HG02571 (cell line): ENCODE data around the gene GSDME.
"Not testable (repeated sequence)": the region's sequence is repeated elsewhere in the genome, so short reads cannot be mapped to it uniquely, and the experiment has no call there.

Source experiments
- ATAC-seq: cut with Tn5 transposase; IDR thresholded peaks from one replicate; pipeline ENCODE4 v1.9.1; 2021; ENCODE audit warnings: mild to moderate bottlenecking, moderate library complexity; ENCODE audit not compliant: unreplicated experiment

GSDME gene

DNA sequence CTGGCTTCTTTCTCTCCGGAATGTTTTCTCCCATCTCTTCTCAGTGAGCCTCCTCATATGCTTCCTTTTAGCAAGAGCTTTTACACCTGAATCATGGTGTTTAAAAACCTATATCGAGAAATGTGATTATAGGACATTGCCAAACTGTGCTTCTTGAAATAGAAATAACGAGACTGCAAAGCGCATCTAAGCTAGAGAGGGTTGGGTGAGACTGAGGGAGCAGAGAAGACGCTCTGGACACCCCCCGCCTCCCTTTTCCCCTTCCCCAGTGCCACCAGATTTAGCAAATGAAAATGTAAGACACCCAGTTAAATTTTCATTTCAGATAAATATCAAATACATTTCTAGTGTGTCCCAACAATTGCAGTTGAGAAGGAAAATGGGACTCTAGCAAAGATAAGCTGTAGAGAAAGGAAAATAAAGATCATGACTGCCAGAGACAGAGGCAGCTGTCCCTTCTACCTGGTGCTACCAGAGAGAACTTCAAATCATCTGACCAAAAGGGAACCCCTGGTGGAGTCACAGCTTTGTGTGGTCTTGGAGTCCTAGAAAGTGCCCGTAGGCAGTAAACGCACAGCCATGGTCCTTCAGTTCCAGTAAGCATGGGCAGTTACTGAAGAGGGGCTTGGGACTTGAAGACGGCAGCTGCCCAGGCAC is 14.6 kb downstream of the GSDME start:
- no peak for ATAC-seq

DNA sequence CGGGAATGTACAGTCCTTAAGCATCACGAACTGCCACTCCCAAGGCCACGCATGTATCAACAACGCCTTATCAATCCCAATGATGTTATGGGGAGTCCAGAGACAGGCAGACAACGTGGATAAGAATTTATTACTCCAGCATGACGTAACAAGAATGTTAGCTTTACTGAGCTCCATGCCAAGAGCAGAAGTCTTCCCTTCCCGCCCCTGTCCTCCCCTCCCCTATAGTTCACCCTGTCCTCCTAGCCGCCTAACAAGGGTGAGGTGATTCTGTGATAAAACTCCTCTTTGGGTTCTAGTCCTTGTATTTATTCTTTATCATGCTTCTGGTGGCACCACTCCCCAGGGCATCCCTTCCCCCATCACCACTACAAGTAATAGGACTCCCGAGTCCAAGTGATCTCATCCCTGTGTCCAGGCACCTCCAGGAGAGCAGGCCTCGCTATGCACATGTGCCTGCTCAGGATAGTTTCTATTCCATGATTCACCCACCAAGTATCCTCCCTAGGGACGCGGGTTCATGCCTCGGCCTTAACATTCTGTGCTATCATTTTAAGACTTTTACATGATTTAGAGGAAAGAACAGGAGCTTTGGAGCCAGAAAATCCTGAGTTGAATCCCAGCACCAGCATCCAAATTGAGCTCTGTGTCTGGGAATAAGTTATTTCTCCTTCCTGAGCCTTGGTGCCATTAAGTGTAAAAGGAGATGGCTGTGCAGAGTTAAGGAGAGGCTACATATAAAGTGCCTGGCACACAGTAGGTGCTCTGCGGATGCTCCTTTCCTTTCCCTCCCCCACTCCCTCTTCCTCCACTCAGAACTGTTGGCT is 15.4 kb downstream of the GSDME start:
- no peak for ATAC-seq

DNA sequence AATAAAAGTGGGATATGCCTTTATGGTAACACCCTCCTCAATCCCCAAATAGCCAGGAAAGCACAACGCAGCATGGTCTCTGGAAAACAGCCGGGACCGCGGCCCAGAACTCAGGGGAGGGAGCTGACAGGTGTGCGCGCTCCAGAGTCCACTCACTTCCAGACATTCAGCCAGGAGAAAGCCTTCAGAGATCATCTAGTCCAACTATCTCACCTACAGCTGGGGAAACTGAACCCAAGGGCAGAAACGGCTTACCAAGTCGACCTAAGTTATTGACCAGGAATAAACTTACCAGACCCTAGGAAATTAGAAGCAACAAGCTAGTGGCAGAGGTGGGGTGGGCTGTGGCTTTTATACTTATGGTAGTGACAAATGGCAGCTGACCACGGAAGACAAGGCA is 16.4 kb downstream of the GSDME start:
- no peak for ATAC-seq

DNA sequence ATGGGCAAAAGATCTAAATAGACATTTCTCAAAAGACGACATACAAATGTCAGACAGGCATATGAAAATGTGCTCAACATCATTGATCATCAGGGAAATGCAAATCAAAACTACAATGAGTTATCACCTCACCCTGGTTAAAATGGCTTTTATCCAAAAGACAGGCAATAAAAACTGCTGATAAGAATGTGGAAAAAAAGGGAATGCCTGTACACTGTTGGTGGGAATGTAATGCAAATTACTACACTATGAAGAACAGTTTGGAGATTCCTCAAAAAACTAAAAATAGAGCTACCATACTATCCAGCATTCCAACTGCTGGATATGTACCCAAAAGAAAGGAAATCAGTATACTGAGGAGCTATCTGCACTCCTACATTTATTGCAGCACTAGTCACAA is 18.0 kb downstream of the GSDME start:
- ATAC-seq: no peak

DNA sequence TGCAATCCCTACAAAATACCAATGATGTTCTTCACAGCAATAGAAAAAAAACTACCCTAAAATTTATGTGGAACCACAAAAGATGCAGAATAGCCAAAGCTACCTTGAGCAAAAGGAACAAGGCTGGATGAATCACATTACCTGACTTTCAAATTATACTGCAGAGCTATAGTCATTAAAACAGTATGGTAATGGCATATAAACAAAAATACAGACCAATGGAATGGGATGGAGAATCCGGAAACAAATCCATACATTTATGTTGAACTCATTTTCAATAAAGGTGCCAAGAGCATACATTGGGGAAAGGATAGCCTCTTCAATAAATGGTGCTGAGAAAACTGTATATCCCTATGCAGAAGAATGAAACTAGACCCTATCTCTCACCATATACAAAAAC is 18.7 kb downstream of the GSDME start:
- ATAC-seq: no peak

DNA sequence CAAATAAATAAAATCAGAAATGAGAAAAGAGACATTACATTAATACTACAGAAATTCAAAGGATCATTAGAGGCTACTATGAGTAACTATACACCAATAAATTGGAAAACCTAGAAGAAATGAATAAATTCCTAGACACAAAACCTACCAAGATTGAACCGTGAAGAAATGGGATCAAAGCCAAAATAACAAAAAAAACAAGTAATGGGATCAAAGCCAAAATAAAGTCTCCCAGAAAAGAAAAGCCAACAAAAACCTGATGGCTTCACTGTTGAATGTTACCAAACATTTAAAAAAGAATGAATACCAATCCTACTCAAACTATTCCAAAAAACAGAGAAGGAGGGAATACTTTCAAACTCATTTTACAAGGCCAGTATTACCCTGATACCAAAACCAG is 20.0 kb downstream of the GSDME start:
- no peak for ATAC-seq

DNA sequence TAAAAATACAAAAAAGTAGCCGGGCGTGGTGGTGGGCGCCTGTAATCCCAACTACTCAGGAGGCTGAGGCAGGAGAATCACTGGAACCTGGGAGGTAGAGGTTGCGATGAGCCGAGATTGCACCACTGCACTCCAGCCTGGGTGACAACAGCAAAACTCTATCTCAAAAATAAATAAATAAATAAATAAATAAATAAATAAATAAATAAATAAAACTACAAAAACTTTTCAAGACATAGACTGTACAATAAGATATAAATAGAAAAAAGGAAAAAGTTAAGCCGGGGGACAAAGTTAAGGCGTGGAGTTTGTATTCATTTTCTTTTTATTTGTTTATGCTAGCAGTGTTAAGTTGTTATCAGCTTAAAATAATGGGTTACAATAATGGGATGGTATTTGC is 21.7 kb downstream of the GSDME start:
- ATAC-seq: not testable (repeated sequence)

DNA sequence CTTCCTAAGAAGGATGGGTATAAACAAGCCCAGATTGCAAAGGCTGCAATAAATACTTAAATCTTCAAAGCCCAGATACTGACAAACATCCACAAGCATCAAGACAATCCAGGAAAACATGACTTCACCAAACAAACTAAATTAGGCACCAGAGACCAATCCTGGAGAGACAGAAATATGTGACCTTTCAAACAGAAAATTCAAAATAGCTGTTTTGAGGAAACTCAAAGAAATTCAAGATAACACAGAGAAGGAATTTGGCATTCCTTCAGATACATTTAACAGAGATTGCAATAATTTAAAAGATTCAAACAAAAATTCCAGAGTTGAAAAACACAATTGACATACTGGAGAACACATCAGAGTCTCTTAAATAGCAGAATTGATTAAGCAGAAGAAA is 23.0 kb downstream of the GSDME start:
- ATAC-seq: no peak

DNA sequence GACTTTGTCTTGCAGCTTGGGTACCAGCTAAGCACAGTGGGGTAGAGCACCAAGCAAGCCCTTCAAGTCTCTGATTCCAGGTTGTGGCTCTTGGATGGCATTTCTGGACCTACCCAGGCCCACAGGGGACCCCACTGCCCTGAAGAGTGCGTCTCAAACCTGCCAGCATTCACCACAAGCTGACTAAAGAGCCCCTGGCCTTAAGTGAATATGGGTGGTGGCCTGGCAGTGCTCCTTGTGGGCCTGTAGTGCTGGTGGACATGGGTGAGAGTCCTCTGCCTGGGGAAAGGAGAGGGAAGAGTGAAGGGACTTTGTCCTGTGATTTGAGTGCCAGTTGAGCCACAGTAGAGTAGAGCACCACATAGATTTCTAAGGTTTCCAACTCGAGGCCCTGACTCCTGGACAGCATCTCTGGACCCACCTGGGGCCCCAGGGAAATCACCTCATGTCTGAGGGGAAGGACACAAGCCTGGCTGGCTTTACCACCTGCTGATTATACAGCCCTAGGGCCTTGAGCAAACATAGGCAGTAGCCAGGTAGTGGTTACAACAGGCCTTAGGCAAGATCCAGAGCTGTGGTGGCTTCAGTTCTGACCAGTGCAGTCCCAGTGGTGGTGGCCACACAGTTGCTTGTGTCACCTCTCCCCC is 23.7 kb downstream of the GSDME start:
- no peak for ATAC-seq

DNA sequence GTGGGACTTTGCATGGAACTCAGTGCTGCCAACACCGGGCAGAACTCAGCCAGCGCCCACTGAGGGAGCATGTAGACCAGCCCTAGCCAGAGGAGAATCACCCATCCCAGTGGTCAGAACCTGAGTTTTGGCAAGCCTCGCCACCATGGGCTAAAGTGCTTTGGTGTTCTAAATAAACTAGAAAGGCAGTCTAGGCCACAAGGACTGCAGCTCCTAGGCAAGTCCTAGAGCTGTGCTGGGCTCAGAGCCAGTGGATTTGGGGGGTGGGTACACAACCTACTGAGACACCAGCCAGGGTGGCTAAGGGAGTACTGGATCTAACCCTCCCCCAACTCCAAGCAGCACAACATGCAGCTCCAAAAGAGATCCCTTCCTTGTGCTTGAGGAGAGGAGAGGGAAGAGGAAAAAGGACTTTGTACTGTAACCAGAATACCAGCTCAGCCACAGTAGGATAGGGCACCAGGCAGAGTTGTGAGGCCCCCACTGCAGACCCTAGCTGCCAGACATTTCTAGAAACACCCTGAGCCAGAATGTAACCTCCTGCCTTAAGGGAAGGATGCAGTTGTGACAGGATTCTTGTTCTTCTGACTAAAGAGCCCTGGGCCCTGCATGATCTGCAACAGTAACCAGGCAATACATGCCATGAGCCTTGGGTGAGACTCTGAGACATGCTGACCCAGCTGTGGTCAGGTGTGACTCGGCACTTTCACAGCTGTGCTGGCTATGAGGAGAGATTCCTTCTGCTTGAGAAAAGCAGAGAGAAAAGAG is 24.4 kb downstream of the GSDME start:
- no peak for ATAC-seq

DNA sequence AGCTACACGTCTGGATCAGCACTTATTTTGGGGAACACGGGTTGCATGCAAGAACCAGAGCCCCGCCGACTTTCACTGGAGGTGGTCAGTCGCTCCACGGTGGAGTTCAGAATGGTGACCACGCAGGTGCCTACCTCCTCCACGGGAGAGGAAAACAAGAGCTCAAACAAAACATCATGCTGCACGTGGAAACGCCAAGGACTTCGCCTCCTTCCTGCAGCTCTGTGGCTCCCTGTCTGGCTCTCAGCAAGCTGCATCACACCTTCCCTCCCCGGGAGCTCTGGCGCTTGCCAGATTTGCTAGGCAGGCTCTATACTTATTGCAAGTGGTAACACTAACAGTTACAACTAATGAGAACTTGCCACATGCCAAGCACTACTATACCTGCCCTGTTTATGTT is 26.0 kb downstream of the GSDME start:
- no peak for ATAC-seq

DNA sequence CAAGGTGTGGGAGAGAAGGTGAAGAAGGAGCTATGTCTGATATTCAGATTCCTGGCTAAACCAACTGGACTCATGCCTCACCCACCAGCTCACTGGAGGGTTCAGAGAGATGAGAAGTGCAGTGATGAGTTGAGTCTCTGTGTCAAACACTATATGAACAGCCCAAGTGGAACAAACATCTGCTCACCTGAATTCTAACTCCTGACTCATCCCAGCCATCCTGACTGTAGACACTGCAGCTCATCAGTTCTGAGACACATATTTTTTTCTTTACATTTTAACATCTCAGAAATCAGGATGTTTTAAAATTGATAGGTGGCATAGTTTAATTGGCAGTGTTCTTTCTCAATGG is 27.3 kb downstream of the GSDME start:
- no peak for ATAC-seq

DNA sequence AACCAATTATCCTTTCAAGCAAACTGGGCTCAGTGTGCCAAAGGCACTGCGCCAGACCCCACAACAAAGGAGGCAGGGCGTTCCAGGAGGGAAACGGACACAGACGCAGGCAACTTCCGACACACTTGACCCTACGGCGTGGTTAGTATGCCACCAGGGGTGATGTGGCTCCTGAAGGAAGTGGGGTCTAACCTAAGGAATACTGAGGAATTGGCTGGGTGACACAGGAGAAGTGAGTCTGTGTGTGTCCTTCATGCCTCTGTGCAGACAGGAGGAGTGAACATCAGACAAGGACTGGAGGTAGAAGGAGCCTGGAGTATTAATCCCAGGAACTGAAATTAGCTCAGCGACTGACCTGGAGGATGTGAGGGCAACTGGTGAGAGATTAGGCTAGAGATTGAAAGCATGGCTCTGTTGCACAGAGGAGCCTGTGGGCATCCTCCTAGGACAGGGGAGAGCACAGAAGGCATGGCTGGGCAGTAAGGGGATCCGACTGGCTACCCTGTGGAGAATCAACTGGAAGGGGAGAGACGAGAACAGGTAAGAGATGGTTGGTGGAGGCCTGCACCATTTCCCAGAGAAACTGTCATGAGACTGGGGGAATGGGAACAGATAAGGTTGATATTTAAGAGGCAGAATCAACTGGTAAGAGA is 27.8 kb downstream of the GSDME start:
- ATAC-seq: no peak

DNA sequence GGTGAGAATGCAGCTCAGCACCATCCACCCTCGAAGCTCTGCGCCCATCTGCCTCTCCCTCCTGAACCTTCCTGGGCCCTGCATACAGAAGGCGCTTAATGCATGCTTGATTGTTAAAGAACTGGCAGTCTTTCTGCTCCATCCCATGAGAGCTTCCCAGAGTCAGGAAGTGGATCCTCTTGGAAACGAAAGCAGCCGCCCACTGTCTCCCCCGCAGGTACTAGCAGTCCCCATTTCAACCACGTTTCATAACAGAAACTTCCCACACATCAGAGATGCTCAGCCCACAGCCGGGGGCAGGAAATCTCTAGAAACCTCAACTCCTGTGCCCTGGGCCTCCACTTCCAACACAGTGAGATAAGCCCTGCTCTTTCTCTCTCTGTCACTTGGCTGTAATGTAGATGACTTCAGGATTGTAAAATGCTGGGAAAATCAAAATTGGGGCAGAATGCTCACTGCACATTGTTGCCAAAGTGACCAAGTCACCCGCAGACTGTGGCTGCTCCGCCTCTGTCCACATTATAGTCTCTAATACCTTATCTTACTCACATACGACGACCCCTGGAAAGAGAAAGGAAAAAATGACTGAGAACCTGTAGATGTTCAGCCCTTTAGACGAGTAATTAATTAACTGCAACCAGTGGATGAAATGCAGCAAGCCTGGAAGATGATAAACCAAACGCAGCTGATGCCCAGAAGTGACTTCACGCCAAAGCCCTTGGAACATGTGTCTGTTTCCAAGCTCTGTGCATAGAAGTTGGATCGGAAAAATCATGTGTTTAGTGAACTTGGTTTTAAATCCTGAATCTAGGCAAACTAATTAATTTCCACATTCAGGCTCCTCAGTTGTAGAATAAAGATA is 28.5 kb downstream of the GSDME start:
- no peak for ATAC-seq

DNA sequence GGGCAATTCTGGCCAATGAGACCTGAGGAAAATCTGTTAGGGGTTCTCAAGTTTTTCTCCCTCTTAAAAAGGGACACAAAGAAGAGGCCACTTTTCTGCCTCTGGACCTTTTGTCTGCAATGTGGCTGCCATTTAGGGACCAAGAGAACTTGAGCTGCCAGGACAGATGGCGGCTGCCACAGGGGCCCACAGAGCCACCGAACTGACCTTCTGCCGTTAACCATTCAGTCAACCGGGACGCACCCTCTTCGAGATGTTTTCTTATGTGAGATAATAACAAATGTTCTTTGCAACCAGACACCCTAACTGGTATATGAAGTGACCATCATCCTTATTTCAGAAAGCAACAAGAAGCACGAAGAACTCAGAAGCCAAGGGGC is 29.2 kb downstream of the GSDME start:
- ATAC-seq: no peak

DNA sequence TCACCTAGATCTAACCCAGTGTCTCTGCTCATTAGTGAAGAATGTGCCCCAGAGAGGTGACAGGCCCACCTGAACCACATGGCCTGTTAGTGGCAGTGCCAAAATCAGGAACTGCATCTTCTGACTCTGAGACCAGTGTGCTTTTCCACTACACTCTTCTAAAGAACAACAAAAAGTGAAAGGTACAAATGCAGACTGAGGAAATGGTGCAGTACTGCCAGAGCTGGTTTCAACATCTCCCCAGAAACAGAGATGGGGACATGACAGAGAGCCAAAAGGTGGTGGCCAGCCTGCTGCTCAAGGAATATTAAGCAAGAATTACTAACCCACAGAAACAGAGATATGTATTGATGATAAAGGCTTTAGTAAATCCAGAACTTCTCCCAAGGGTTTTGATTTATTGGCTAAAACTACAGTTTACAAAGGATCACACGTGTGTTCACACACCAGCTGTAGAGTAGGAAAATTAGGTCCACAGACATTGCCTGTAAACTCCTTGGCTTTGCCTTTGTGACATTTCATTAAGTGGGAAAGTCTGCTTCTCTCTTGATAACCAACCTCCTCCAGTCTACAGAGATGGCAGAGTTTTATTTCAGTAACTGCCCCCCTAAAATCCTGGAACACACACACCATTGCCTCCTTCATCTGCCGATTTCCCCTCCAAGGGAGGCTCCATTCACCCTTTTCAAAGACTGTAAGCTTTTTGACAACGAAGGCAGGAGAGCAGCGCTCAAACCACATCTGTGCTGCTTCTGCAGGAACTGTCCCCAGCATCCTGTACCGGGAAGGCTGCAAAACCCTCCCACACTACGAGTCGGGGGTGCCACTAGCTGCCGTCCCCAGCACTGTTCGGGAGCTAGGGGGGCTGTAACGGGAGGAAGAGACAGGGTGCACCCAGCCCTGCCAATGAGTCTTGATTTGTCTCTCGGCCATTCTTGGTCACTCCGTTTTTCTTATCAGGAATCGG is 29.8 kb downstream of the GSDME start:
- peak; percentile 62 for ATAC-seq

DNA sequence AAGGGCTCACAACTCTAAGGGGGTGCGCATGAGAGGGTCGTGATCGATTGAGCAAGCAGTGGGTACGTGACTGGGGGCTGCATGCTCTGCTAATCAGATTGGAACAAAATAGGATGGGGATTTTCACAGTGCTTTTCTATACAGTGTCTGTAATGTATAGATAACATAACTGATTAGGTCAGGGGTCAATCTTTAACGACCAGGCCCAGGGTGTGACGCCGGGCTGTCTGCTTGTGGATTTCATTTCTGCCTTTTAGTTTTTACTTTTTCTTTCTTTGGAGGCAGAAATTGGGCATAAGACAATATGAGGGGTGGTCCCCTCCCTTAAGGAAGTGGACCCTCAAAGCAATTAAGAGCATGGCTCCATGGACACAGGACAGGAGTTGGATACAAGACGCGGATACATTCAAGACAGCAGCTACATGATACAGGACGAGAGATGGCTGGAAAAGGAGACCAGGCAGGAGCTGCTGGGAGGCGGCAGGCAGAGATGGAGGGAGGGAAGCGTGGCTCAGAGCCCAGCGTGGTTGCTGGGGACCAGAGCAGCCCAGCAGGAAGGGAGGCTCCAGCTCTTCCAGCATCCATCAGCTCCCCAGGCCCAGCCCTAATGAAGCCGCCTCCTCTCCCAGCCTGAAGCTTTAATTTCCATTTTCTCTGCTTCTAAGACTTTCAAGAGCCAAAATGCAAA is 31.6 kb downstream of the GSDME start:
- no peak for ATAC-seq

DNA sequence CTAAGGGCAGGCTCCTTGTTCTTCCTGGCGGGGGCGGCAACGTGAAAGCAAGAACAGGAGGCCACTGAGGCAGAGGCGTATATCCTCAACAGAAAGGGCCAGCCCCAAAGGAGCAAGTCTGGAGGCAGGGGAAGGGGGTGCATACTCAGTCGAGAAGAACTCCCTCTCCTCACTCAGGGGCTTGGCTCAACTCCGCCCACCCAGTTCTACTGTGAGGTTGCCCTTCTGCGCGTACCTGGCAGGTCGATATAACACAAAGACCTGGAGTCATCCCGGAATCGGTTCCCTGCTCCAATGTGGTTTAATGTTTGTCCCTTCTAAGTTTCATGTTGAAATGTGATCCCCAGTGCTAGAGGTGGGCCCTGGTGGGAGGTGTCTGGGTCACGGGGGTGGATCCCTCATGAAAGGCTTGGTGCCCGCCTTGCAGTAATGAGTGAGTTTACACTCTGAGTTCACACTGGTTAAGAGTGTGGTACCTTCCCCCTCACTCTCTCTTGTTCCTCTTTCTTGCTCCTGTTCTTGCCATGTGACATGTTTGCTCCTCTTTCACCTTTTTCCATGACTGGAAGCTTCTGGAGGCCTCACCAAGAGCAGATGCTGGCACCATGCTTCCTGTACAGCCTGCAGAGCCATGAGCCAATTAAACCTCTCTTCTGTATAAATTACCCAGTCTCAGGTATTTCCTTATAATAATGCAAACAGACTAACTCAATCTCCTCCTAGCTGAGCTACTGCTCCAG is 32.6 kb downstream of the GSDME start:
- no peak for ATAC-seq
